Stimulated activated CD4-positive, alpha-beta T cell treated with anti-CD3 and anti-CD28 coated beads, Interleukin-2, amount 100 ng/mL, for 4 hours (primary cell): ENCODE results near the gene PSMB1.
"Not testable (repeated sequence)": the region's sequence is repeated elsewhere in the genome, so short reads cannot be mapped to it uniquely, and the experiment has no call there.

Experiments
- DNase-seq: peaks from one replicate; pipeline ENCODE4 v3.0.0-alpha.2; 2020; ENCODE audit warnings: low read depth

The PSMB1 gene

GRCh38 chr6:170535004-170535403 lies 18.1 kb downstream of the PSMB1 start:
- DNase-seq: no peak

- no peak for DNase-seq
These were observed 19.3 kb downstream of the PSMB1 start for GRCh38 chr6:170533792-170534191.

DNA sequence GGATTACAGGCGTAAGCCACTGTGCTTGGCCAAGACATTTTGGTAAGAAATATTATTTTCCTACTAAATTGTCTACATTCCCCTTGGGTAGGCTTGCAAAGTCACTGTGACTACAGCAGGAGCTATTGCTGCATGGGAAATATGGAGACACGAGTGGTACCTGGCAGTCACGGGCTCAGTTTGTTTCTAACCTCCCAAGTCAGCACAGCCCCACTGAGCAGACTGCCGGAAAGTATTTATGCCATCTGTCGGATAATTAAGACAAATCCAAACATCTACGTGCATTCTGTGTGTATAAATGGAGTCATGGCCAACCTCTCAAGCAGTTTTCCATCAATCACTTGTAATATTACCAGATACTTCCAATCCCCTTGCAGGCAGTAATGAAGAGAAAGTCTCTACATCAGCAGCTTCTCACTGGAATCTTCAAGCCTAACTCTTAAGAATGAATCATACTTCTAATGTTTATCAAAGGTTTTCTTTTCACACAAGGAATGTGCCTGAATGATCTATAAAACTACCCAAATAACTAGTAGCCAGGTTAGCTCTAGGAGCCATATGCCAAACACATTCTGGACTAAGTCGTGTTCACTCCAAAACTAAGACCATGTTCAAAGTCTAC lies 20.1 kb downstream of the PSMB1 start:
- no peak for DNase-seq

DNA sequence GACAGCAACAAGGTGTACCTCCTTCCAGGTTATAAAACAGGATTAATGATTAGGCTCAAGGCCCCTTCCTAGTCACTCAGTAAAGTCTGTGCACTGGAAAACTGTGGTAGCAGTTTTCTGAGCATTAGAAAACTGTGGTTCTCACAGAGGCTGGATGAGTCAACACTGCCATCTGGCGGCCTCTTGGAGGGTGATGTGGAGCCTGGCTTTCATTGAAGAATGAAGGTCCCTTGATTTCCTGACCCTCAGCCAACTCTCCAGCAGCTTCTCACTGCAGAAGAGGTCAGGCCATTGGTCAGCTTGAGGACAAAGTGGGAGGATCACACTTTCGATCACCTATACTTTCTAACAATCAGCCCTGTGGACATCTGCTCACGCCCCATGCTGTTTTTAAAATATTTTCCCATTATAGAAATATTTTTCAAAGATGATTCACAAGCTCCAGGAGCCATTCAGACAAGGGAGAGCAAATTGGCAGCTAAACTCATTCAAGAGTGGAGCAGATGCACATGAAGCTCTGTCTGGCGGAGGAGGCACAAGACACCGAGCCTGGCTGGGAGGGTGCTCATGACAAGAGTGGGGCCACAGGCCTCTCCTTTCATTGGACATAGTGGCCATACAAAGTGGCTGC lies 23.2 kb downstream of the PSMB1 start:
- peak; percentile 44 for DNase-seq

- DNase-seq: not testable (repeated sequence)
These were observed 25.1 kb downstream of the PSMB1 start for GRCh38 chr6:170527995-170528394.

DNA sequence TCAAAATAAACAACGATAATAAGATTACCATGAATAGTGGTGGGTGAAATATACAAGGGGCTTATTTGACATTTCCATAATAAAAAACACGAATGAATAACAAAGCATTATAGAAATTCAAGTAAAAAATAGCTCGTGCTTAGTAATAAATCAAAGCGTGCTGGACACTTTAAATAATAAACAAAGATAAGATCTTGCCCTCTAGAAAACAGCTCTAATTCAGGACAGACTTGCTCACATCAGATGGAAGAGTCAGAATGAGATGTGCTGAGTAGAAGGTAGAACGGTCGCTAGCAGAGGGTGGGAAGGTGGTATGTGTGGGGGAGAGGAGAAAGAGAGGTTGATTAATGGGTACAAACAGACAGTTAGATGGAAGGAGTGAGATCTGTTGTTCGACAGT lies 27.3 kb downstream of the PSMB1 start:
- no peak for DNase-seq

DNA sequence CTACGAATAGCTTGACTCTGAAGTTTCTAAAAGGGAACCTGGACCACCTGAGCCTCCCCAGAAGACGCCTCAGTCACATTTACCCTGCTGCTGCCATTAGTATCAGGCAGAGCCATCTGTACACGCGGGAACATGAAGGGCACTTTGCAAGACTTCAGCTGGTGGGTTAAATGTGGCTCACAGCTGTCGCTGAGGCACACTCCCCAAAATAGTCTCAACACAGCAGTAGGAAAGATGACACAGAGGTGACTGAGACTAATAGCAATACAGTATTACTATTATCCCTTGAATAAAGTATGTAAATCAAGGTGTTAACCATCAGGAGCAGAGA lies 29.0 kb downstream of the PSMB1 start:
- no peak for DNase-seq

DNA sequence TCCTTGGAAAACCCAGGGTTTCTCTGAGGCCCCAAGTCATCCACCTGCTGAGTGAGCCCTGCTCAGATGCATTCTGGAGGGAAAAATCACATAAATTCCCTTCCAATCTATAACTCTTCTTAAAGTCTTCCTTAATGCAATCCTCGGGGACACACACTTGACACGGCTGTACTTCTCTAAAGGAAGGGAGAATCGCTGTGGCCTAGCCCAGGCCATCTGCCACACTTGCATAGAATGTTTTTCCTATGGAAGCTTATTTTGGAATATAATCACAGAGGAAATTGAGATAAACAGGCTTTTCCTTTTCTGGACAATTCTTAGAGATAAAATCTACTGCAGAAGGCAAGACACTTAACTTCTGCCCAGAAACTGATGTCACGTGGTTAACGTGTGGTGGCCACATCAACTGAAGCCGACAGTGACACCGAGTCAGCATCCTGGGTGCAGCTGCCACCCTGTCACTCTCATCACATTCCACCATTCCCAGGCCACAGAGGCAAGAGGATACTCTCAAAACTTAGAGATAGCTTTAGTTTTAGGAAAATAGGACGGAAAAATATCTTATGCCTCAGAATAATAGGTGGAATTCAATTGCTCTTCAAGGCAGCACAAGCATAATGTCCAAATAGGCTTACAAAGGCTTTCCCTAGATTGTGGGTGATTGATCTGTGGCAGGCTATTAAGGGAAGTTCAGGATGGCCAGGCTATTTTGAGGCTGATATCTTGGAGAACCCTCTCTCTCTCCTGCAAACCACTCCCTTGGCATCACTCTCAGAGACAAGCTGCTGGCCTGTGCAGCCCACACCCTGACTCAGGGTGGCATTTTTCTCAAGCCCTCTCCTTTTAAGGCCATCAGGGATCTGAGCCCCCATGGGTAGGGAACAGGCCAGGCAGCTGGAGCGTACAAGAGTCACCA lies 29.6 kb downstream of the PSMB1 start:
- DNase-seq: no peak

- DNase-seq: no peak
These were observed 30.4 kb downstream of the PSMB1 start for GRCh38 chr6:170522565-170523183.

DNA sequence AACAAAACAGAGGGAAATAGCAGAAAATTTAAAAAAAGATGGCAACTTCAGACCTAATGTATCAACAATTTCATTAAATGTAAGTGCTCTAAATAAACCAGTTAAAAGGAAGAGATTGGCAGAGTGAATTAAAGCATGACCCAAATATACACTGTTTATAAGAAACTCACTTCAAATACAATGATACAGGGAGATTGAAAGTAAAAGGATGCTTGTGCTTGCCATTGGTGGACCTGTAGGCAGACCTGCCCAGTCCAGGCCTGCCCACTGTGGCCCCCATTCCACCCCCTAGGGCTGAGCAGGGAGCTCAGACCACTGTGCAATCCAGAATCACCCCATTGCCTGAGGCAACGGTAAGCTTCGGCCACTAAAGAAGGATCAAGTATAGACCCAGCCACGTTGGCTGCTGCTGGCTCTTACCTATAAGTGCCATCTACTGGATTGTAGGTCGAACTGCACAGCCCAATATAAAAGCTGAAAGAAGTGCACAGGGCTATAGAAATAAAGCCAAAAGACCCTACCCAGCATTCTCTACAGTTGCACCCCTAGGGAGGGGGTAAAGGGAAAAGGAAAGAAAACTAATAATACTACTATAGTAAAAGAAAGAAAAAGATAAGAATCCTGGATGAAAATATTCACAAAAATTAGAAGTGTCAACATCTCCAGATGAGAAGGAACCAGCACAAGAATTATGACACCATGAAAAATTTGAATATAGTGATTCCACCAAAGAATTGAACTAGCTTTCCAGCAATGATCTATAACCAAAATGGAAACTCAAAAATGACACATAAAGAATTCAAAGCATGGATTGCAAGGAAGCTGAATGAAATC lies 36.1 kb downstream of the PSMB1 start:
- peak; percentile 11 for DNase-seq

GRCh38 chr6:170514908-170515307 lies 38.2 kb downstream of the PSMB1 start:
- DNase-seq: no peak

- DNase-seq: no peak
These were observed 40.9 kb downstream of the PSMB1 start for GRCh38 chr6:170512249-170512648.

- DNase-seq: no peak
These were observed 42.5 kb downstream of the PSMB1 start for GRCh38 chr6:170510631-170511030.

DNA sequence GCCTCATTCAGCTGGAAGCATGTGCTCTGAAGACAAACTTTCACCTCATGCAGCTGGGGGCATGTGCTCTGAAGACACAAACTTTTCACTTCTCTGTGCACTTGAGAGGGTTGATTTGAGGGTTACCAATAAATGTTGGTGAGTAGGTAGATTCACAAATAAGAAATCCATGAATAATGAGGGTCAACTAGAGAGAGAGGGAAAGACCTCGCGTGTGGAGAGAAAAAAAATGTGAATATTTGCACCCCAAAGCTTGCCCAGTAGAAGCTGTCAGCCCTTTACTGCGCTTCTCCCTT lies 43.4 kb downstream of the PSMB1 start:
- DNase-seq: no peak

DNA sequence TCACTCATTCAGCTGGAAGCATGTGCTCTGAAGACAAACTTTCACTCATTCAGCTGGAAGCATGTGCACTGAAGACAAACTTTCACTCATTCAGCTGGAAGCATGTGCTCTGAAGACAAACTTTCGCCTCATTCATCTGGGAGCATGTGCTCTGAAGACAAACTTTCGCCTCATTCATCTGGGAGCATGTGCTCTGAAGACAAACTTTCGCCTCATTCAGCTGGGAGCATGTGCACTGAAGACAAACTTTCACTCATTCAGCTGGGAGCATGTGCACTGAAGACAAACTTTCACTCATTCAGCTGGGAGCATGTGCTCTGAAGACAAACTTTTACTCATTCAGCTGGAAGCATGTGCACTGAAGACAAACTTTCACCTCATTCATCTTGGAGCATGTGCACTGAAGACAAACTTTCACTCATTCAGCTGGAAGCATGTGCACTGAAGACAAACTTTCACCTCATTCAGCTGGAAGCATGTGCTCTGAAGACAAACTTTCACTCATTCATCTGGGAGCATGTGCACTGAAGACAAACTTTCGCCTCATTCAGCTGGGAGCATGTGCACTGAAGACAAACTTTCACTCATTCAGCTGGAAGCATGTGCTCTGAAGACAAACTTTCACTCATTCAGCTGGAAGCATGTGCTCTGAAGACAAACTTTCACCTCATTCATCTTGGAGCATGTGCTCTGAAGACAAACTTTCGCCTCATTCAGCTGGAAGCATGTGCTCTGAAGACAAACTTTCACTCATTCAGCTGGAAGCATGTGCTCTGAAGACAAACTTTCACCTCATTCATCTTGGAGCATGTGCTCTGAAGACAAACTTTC lies 44.0 kb downstream of the PSMB1 start:
- not testable (repeated sequence) for DNase-seq

DNA sequence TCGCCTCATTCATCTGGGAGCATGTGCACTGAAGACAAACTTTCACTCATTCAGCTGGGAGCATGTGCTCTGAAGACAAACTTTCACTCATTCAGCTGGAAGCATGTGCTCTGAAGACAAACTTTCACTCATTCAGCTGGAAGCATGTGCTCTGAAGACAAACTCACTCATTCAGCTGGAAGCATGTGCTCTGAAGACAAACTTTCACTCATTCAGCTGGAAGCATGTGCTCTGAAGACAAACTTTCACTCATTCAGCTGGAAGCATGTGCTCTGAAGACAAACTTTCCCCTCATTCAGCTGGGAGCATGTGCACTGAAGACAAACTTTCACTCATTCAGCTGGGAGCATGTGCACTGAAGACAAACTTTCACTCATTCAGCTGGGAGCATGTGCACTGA lies 44.8 kb downstream of the PSMB1 start:
- DNase-seq: not testable (repeated sequence)

DNA sequence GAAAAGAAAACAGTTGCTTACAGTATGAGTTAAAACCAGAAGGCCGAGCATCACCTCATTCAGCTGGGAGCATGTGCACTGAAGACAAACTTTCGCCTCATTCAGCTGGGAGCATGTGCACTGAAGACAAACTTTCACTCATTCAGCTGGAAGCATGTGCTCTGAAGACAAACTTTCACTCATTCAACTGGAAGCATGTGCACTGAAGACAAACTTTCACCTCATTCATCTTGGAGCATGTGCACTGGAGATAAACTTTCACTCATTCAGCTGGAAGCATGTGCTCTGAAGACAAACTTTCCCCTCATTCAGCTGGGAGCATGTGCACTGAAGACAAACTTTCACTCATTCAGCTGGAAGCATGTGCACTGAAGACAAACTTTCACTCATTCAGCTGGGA lies 45.4 kb downstream of the PSMB1 start:
- not testable (repeated sequence) for DNase-seq

- no peak for DNase-seq
These were observed 46.7 kb downstream of the PSMB1 start for GRCh38 chr6:170506446-170506845.

DNA sequence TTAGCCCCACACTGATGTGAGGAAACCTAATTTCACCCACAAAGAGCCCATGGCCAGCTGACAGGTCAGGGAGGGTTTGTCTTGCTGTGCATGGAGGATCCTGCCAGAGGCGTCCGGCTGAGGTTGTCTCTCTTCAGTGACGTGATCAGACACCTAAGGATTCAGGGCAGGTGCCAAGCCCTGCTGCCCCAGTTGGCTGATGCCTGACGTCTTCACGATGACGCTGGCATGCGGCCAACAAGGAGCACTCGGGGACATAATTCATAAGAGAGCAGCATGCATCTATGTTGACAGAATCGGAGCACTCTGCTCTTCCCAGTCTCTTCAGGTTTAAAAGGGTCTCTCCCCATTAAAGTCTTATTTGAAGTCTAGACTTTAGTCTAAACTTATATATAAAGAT lies 47.8 kb downstream of the PSMB1 start:
- no peak for DNase-seq

DNA sequence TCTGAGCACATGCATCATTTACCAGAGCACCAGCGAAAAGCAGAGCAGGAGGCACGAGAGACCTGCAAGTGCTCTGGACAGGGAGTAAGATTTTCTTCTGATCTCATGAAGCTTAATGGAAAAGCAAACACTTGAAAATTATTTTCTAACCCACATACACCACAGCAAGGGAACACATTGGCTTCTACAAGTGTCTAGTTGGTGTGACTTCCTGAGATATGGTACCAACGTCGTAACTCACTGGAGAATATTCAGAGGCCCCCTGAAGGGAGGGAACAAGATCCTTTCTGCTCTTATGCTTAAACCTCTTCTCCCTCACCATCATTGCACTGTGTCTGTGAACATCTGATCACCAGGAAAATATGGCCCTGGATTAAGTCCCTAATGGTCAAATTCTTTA lies 48.6 kb downstream of the PSMB1 start:
- no peak for DNase-seq

GRCh38 chr6:170503414-170503761 lies 49.7 kb downstream of the PSMB1 start:
- no peak for DNase-seq
